Inferior parietal cortex (tissue), 1 donor: ENCODE data around the gene ACAT2.
"Not testable (repeated sequence)": the region's sequence is repeated elsewhere in the genome, so short reads cannot be mapped to it uniquely, and the experiment has no call there.

Source experiments
- DNase-seq: peaks from one replicate; pipeline ENCODE4 v3.0.0-alpha.2; 2016; ENCODE audit errors: extremely low spot score

ACAT2 gene

GRCh38 chr6:159809149-159809548, 47.3 kb downstream of the ACAT2 start:
- DNase-seq: no peak

GRCh38 chr6:159813781-159814180, 51.9 kb downstream of the ACAT2 start:
- no peak for DNase-seq

DNA sequence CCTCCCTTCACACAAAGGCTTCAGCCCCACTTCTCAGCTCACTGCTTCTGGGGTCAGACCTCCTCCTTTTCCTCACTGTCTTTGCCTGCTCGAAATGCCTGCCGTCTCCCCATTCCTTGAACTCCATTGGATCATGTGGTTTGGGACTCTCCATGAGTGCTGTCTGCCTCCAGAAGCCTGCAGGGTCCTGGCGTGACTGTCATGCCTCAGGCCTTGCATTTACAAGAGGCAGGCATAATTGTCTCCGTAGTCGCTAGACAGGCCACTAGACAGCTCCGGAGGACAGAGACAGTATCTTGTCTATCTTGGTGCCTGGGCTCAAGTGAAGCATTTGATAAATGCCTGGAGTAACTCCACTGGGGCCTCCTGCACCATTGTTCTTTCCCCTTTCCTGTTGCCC, 53.6 kb downstream of the ACAT2 start:
- no peak for DNase-seq

DNA sequence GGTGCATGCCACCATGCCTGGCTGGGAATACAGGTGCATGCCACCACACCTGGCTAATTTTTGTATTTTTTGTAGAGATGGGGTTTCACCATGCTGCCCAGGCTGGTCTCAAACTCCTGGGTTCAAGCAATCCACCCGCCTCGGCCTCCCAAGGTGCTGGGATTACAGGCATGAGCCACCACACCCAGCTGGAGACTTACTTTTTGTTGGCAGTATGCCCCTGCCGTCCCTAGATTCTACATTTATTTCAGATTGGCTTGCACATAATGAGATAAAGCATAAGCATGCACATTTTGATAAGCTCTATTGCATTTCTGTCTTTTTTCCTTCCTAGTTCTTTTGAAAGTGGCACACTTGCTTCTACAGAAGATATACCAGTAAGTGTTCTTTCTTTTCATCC, 54.9 kb downstream of the ACAT2 start:
- not testable (repeated sequence) for DNase-seq

GRCh38 chr6:159817951-159818739, 56.3 kb downstream of the ACAT2 start:
- DNase-seq: no peak

- DNase-seq: no peak
Observed at GRCh38 chr6:159819098-159819497, 57.3 kb downstream of the ACAT2 start.

DNA sequence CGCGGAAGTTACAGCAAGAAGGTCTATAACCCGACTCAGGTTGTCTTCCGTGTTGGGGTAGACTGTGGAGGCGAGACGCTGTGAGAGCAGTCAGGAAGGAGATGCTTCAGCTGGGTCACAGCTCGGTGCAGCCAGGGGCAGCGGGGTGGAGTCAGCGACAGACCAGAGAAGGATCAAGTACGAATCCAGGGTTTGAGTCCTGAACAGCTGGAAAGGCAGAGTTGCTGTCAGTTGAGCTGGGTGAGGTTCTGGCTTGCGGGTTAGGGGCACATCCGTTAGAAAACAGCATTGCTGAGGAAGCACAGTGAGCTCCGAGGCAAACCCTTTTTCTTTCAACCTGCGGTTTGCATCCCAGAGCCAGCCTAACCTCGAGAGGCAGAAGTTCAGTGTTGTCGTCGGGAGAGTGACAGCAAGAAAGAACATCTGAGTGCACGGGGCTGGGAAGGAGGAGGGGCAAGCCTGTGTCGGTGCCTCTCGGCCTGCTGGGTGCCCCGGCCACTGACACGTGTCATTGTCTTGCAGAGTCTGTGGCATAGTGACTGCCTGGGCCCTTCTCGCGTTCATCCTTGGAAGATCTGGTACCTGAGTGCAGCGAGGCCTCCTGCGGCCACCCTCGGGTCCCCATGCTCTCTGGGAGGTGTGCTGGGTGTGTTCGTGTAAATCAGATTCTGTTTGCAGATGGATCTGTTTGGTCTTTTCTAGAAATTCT, 58.2 kb downstream of the ACAT2 start:
- DNase-seq: no peak

- DNase-seq: no peak
Observed at GRCh38 chr6:159821122-159821521, 59.3 kb downstream of the ACAT2 start.

- DNase-seq: no peak
Observed at GRCh38 chr6:159821726-159822125, 59.9 kb downstream of the ACAT2 start.

- DNase-seq: no peak
Observed at GRCh38 chr6:159823953-159824352, 62.1 kb downstream of the ACAT2 start.

GRCh38 chr6:159824690-159825089, 62.8 kb downstream of the ACAT2 start:
- not testable (repeated sequence) for DNase-seq

- no peak for DNase-seq
Observed at GRCh38 chr6:159826004-159826403, 64.2 kb downstream of the ACAT2 start.

DNA sequence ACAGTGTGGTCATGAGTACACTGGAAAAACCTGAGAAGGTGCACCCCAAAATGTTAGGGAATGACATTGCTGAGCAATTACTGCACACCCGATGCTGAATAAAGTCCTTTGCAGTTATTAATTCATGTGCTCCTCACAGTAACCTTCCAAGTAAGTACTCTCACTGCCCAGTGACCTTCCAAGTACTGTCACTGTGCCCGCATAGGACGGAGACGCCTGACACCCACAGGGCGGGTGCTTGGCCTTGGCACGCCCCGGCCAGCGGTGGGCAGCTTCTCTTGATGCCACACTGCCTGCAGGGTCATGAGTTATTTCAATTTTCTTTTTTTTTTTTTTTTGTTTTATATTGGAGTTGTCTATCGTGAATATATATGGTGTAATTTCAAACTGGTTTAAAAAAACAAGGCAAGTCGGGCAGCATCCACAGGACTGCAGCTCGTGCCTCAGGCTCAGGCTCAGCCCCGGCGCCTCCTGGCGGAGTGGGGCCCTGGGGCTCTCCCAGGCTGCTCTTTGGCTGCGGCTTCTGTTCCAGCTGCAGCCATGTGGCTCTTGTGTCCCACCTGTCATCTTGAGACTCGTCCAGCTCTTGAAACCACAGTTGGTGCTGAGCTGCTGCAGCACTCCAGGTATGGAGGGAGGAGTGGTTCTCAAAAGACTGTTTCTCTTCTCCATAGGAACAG, 65.3 kb downstream of the ACAT2 start:
- DNase-seq: no peak

GRCh38 chr6:159828074-159828473, 66.2 kb downstream of the ACAT2 start:
- no peak for DNase-seq
